GM12864 (cell line): ENCODE results near the gene SH3RF2.

Source experiments
- DNase-seq: peaks from one replicate; pipeline ENCODE4 v3.0.0-alpha.2; 2011; ENCODE audit warnings: low read depth
- H3K4me3 ChIP-seq: 2 replicates; pipeline ENCODE4 v1.5.1; 2011; ENCODE audit warnings: mild to moderate bottlenecking, low read depth, low read length, control low read depth
- CTCF ChIP-seq: IDR thresholded peaks from 2 replicates; pipeline ENCODE4 v1.5.1; 2011; ENCODE audit warnings: low read depth, mild to moderate bottlenecking, moderate library complexity, low read length, control low read depth, inconsistent platforms; ENCODE audit errors: missing control alignments

Gene SH3RF2

GRCh38 chr5:146112476-146112875, 176.1 kb downstream of the SH3RF2 start:
- no peak overlapping the region for H3K4me3 ChIP-seq
- no peak for TF ChIP-seq CTCF
- DNase-seq: no peak
